Mesodermal cell (in vitro differentiated cells): ENCODE measurements around the gene NXT2. TPM values are rescaled to one million over a fixed set of nuclear protein-coding genes. Genes with fewer than 3 reads are reported as not detected.
A peak's percentile ranks its signal among the peaks of the same experiment; 100 is the strongest.

Experiments
- H3K27ac ChIP-seq: 2 replicates; pipeline ENCODE4 v1.7.0; 2013; ENCODE audit warnings: mild to moderate bottlenecking, low read depth, low read length, moderate library complexity; ENCODE audit not compliant: severe bottlenecking
- H3K36me3 ChIP-seq: 2 replicates; pipeline ENCODE4 v1.7.1; 2013; ENCODE audit warnings: mild to moderate bottlenecking, low read length, moderate library complexity; ENCODE audit not compliant: control insufficient read depth, insufficient read depth
- H3K4me1 ChIP-seq: one replicate; pipeline ENCODE4 v1.7.1; 2013; ENCODE audit warnings: mild to moderate bottlenecking, low read length; ENCODE audit not compliant: insufficient read depth, control insufficient read depth, poor library complexity, severe bottlenecking
- H3K4me3 ChIP-seq: 2 replicates; pipeline ENCODE4 v1.7.0; 2013; ENCODE audit warnings: low read length, control low read depth, mild to moderate bottlenecking; ENCODE audit not compliant: insufficient read depth, poor library complexity, severe bottlenecking; ENCODE audit errors: extremely low read depth
- H3K9me3 ChIP-seq: 2 replicates; pipeline ENCODE4 v1.7.1; 2013; ENCODE audit warnings: mild to moderate bottlenecking, low read length, moderate library complexity; ENCODE audit not compliant: control insufficient read depth
- WGBS, 2 experiments: methylation state at CpG; one replicate each; pipeline ENCODE4 v1.1.5; 2013; ENCODE audit warnings: missing lambda C conversion rate in 2 of 2; ENCODE audit not compliant: insufficient coverage in 2 of 2; 5-methylcytosine and 5-hydroxymethylcytosine counted together
- polyA plus RNA-seq, 2 experiments: library from polyadenylated mRNA; stranded (reverse); fragments of 50-300 nt; gene quantifications; one replicate each; pipeline ENCODE4 v1.2.3, GENCODE V29; 2013

NXT2 gene
- 9.3 TPM for polyA plus RNA-seq (2013, experiment 1 of 2)
- polyA plus RNA-seq (2013, experiment 2 of 2): 11.9 TPM

DNA sequence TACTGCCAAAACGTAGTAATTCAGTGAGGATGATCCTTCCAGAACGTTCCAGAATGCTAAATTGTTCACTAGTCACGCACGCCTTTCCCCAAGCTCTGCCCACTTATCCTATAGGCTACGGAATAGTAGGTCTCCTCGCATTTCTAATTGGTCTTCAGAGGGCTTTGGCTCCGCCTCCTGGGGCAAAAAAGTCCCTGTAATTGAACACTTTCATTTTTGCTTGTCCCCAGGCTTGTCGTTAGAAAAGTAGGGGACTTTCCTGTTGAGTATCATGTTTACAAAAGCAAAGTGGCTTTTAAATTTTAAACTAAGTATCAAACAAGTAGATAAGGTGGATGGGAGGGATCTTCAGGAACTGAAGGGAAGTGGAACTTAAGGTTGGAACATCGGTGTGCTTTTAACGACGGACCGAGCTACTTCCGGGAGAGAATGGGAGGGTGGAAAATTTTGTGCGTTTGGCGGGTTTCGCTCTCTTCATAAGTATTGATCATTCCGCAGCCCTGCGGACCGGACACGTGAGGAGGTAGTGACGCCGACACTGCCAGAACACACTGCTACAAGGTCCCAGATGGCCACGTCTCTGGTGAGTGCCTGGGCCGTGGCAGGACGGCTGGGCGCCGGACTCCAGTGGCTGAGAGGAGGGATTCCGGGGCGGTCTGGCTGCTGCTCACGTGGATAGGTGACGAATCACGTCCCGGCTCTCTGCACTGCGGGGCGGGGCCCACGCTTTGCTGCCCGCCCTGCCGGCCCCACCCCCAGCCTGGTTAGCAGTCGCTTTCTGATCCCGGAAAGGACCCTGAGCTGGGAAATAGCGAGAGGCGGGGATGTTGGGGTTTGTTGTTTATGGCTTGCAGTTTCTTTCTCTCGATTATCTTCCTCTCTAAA is at the start of gene NXT2:
TSS of gene NXT2 (plus strand) at position 406 of the 885 bp plus-strand sequence. CDS start at position 569, 163 bp downstream.
- Histone ChIP-seq H3K27ac (peak within 1 kb of the TSS; percentile 92), H3K9me3 (no peaks in the 10 kb centered on the region), H3K36me3 (no peaks in the 10 kb centered on the region), H3K4me3 (peak within 1 kb of the TSS; percentile 49), H3K4me1 (no peaks in the 10 kb centered on the region)
- WGBS, 2 experiments: 0% methylated on average over 4 to 6 of the region's 43 CpGs

DNA sequence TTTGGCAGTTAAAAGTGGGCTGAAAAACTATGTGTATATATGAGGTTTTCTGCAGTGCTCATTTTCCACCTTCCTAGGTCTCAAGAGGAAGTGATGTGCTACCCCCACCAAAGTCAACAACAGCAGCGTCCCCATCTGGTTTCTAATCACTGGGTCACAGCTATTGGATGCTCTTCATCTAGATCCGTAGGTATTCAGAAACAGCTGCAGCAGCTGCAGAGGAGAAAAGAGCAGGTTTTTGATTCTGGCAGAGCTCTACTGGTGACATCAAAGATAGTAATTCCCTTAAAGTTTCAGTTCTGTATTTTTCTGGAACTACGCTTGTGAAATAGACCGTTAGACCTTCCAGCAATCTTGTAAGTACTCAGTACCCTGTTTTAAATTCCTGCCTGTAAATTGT is 49.0 kb upstream of the NXT2 start:
- WGBS, 2 experiments: 50% methylated on average over 1 of the region's 4 CpGs; no CpG with 5 or more reads in 1 of the 2 experiments
- Histone ChIP-seq H3K4me3 (no peak overlapping the region), H3K36me3 (no peaks in the 10 kb centered on the region), H3K4me1 (no peaks in the 10 kb centered on the region), H3K9me3 (no peaks in the 10 kb centered on the region), H3K27ac (no peak overlapping the region)

DNA sequence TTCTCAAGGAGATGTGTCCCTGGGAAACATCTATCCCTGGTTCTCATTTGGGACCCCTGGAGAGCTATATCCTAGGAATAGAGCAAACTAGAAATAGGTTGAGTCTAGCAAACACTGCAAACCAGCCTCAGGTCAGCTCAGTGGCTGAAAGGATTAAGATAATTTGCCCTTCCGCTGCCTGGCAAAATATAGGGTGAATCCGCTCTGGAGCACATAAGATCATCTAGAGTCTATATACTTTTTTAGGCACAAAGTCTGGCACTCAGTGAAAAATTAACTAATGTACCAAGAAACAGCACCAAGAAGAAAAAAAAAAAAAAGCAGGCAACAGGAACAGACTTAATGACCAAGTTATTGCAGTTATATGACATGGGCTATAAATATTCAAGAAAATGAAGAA is 47.5 kb upstream of the NXT2 start:
- H3K27ac ChIP-seq: no peak overlapping the region
- no peaks in the 10 kb centered on the region for H3K36me3 ChIP-seq
- no peak overlapping the region for H3K4me3 ChIP-seq
- WGBS, 2 experiments: no CpG with 5 or more reads among the region's 2 CpGs
- H3K9me3 ChIP-seq: no peaks in the 10 kb centered on the region
- H3K4me1 ChIP-seq: no peaks in the 10 kb centered on the region

DNA sequence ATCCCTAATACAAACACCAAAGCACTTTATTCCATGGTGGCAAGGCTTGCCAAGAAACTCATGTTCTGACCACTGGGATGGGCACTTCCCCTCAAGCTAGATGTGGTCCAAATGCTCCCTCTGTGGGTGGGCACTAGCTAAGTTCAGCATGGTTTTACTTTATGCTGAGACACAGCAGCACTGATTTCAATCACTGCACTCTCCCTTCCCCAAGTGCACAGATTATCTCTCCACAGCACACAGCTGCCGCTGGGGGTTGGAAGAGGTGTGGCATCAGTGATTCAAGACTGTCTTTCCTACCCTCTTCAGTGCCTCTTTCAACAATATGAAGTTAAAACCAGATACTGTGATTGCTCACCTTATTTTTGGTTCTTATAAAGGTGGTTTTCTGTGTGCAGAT is 38.2 kb upstream of the NXT2 start:
- Histone ChIP-seq H3K4me3 (no peak overlapping the region), H3K9me3 (no peaks in the 10 kb centered on the region), H3K36me3 (no peaks in the 10 kb centered on the region), H3K27ac (no peak overlapping the region), H3K4me1 (no peaks in the 10 kb centered on the region)
- no CpG with 5 or more reads among the region's 1 CpG for WGBS, 2 experiments

DNA sequence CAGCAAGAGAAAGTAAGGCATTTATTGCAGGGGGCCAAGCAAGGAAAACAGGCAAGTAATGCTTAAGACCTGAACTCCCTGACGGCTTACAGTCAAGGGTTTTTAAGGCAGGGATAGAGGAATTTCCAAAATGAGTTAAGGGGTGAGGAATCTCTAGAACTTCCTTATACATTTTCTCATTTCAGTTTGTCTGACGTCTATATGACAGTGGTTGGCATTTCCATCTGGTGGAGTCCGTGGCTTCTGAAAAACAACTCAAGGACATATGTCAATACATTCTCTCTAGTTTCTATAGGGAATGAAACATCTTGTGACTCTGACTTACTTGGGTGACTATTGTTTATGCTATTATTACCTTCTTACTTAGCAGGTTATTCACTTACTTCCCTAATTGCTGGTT is 35.5 kb upstream of the NXT2 start:
- no peaks in the 10 kb centered on the region for H3K36me3 ChIP-seq
- H3K27ac ChIP-seq: no peak overlapping the region
- no CpG with 5 or more reads among the region's 3 CpGs for WGBS, 2 experiments
- no peaks in the 10 kb centered on the region for H3K9me3 ChIP-seq
- no peak overlapping the region for H3K4me3 ChIP-seq
- H3K4me1 ChIP-seq: no peaks in the 10 kb centered on the region

DNA sequence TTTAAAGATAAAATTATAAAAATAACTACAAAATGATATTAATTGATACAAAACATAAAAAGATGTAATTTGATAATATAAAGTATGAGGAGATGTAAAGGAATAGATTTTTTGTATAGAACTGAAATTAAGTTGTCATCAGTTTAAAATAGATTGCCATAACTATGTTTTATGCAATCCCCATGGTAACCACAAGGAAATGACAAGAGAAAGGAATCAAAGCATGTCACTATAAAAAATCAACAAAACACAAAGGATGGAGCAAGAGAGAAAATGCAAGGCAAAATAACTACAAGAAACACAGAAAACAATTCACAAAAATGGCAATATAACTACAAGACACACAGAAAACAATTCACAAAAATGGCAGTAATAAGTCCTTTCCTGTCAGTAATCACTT is 27.7 kb upstream of the NXT2 start:
- Histone ChIP-seq H3K9me3 (no peaks in the 10 kb centered on the region), H3K36me3 (no peaks in the 10 kb centered on the region), H3K27ac (no peak overlapping the region), H3K4me3 (no peak overlapping the region), H3K4me1 (no peaks in the 10 kb centered on the region)

DNA sequence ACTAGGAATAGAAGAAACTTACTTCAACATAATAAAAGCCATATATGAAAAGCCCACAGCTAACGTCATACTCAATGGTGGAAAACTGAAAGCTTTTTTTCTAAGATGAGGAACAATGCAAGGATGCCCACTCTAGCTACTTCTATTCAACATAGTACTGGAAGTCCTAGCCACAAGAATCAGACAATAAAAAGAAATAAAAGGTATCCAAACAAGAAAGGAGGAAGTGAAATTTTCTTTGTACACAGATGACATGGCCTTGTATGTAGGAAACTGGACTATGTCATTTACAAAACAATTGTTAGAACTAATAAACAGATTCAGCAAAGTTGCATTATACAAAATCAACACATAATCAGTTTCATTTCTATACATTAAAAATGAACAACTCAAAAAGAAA is 25.5 kb upstream of the NXT2 start:
- Histone ChIP-seq H3K9me3 (no peaks in the 10 kb centered on the region), H3K27ac (no peak overlapping the region), H3K36me3 (no peaks in the 10 kb centered on the region), H3K4me3 (no peak overlapping the region), H3K4me1 (no peaks in the 10 kb centered on the region)
- WGBS, 2 experiments: no CpG with 5 or more reads among the region's 1 CpG

DNA sequence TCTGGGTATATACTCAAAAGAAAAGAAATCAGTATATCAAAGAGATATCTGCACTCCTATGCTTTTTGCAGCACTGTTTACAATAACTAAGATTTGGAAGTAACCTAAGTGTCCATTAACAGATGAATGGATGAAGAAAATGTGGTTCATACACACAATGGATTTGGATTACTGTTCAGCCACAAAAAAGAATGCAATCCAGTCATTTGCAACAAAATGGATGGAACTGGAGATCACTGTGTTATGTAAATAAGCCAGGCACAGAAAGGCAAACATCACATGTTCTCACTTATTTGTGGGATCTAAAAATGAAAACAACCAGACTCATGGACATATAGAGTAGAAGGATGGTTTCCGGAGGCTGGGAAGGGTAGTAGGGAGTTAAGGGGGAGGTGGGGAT is 17.6 kb upstream of the NXT2 start:
- Histone ChIP-seq H3K4me1 (no peaks in the 10 kb centered on the region), H3K36me3 (no peaks in the 10 kb centered on the region), H3K4me3 (no peak overlapping the region), H3K9me3 (no peaks in the 10 kb centered on the region), H3K27ac (no peak overlapping the region)
- WGBS, 2 experiments: no CpG with 5 or more reads among the region's 1 CpG

DNA sequence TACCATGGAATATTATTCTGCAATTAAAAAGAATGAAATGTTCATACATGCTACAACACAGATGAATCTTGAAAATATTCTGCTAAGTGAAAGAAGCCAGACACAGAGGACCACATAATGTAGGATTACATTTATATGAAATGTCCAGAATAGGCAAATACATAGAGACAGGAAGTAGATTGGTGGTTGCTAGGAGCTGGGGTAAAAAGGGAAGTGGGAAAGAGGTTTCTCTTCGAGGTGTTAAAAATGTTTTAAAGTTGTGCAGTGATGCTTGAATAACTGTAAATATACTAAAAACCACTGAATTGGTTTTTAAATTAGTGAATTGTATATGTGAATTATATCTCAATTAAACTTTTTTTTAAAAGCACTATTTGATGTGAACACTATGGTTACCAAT is 3.6 kb upstream of the NXT2 start:
- H3K27ac ChIP-seq: no peak overlapping the region
- no CpG with 5 or more reads among the region's 1 CpG for WGBS, 2 experiments

DNA sequence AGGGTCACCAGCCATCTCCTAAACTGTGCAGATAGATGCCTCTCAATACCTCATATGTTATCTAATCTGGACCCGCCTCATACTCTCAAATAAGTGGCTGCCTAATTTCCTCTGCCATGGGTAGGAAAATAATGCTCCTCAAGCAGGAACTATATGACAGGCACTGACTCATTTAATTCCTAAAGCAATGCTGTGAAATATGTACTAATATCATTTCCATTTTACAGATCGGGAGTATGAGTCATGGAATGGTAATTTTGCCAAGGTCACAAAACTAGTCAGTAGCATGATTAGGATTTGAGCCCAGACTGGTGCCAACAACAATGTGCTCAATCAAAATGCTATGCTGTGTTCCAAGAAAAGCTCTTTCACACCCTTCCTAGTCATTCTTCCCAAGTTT is 3.0 kb upstream of the NXT2 start:
- H3K9me3 ChIP-seq: no peaks in the 10 kb centered on the region
- H3K27ac ChIP-seq: no peak overlapping the region
- no peaks in the 10 kb centered on the region for H3K4me1 ChIP-seq
- no CpG with 5 or more reads among the region's 2 CpGs for WGBS, 2 experiments
- no peak overlapping the region for H3K4me3 ChIP-seq
- H3K36me3 ChIP-seq: no peaks in the 10 kb centered on the region

More for the DNA sequence above, 3.6 kb upstream of the NXT2 start:
- Histone ChIP-seq H3K4me3 (no peak overlapping the region), H3K36me3 (no peaks in the 10 kb centered on the region), H3K4me1 (no peaks in the 10 kb centered on the region), H3K9me3 (no peaks in the 10 kb centered on the region)

DNA sequence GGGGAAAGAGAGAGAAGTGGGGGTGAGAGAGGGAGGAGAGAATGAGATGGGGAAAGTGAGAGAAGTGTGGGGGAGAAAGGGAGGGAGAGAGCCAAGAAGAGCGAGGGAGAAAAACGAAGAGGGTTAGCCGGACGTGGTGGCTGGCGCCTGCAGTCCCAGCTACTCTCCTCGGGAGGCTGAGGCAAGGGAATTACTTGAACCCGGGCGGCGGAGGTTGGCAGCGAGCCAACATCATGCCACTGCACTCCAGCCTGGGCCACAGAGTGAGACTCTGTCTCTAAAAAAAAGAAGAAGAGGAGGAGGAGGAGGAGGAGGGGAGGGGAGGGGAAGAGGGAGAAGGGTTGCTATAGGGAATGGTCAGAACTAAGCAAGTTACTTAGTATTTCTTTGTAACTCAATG is 1.7 kb upstream of the NXT2 start:
- Histone ChIP-seq H3K9me3 (no peaks in the 10 kb centered on the region), H3K4me1 (no peaks in the 10 kb centered on the region), H3K36me3 (no peaks in the 10 kb centered on the region), H3K27ac (no peak overlapping the region), H3K4me3 (no peak overlapping the region)
- no CpG with 5 or more reads among the region's 10 CpGs for WGBS, 2 experiments
